ENCODE measurements around the gene BMAL1.
A peak's percentile ranks its signal among the peaks of the same experiment; 100 is the strongest.

GRCh38 chr11:13276832-13277767 lies 490 bp upstream of the BMAL1 start:
- TF ChIP-seq POLR2A (IDR thresholded peaks at IDR 0.05) (peak; percentile 39 to 81), CTCF (IDR thresholded peaks at IDR 0.05) (peak in 1 of 4 experiments; percentile 39)

Data from uterus (tissue), 2 donors.